Left cardiac atrium (tissue), 4 donors: ENCODE measurements around the gene OSGEP. TPM values are rescaled to one million over a fixed set of nuclear protein-coding genes. Genes with fewer than 3 reads are reported as not detected.
"Not testable (repeated sequence)": the region's sequence is repeated elsewhere in the genome, so short reads cannot be mapped to it uniquely, and the experiment has no call there.

ENCODE experiments used
- ATAC-seq, 2 donors: fragments of 200-7000 bp; cut with Tn5 transposase; one replicate each; pipeline ENCODE4 v1.9.1; 2020; ENCODE audit warnings: mild to moderate bottlenecking in 2 of 2, moderate library complexity in 2 of 2
- DNase-seq: peaks from one replicate; pipeline ENCODE4 v3.0.0-alpha.2; 2020
- intact Hi-C, 2 donors: fragments of 100-400 bp; cut with DNase I; formaldehyde crosslinking; loops; one replicate each; pipeline versions ENCODE4 v1.14.1 to v1.15.1; 2022 to 2023
- total RNA-seq, 2 donors: library from RNA; stranded (reverse); fragmentation: NEBNext Ultra II Directional; extraction: Animal tissue kit (Norgen Biotek cat#: 25700); gene quantifications; one replicate each; pipeline ENCODE4 v1.2.1, GENCODE V29; 2021
- donor health status: DM: no; HTN: yes; CAD: no.
- donor health status: DM: no; HTN: yes; CAD: no; lungs with severe emphysema.
- donor health status: DM: yes; HTN: yes; CAD: no.
- donor health status: Dilated cardiomyopathy.

Gene OSGEP
- total RNA-seq, 2 donors from 2014 or later, result 15.4 to 23.5 TPM

GRCh38 chr14:20472536-20473169 lies 18.0 kb upstream of the OSGEP start:
- intact Hi-C loops, result loop anchor here in 1 of 2 donors (10.0 kb wide), 1 partner anchor 132 kb away; no protein-coding TSS in a partner anchor
- DNase-seq (no peak), ATAC-seq (no peak)

DNA sequence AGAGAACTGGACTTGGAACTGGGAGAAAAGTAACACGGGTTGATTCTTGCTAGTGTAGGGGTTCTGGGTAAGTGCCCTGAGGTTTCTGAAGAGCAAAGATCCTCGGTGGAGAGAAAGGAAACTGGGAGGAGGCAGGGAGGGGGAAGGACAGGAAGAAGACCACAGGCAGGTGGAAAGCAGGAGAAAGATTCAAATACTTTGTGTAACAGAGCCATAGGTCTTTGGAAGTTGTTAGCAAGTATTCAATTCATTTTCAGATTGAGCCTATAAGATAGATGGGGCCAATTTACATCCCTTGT lies 15.9 kb upstream of the OSGEP start:
- DNase-seq (no peak), ATAC-seq (no peak)
- intact Hi-C loops, result loop anchor here in 1 of 2 donors (10.0 kb wide), 1 partner anchor 134 kb away; no protein-coding TSS in a partner anchor

GRCh38 chr14:20469890-20470602 lies 15.4 kb upstream of the OSGEP start:
- intact Hi-C loops, result loop anchor here (10.0 kb wide), 2 partner anchors 125 to 135 kb away; partner anchors contain the start of gene PARP2 (in 1 of the 2)
- ATAC-seq, result peak; percentile 67 to 91
- DNase-seq, result peak; percentile 42

DNA sequence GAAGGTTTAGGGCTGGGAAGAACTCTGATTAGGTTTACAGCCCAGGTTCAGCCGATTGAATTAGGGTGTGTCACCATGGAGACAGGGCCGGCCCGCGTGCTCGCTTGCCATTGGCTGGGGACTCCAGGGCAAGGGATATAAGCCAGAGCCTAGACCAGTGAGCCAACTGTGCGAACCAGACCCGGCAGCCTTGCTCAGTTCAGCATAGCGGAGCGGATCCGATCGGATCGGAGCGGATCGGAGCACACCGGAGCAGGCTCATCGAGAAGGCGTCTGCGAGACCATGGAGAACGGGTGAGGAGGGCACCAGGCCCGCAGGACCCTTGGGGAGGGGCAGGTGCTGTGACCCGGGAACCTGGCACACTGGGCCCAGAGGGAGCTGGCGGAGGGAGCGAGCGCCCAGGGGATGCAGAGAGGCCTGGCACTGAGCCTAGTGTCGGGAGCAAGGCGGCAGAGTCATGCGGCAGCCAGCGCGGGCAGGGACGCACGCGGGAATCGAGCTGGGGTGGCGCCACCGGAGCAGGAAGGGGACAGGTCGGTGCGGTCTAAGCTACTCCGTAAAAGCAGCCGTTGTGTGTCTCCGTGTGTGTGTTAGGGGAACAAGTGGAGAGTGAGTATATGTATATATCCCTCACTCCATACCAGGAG lies 14.8 kb upstream of the OSGEP start, which contains the start of gene PNP:
TSS of gene PNP (plus strand) at position 165 of the 648 bp plus-strand sequence. CDS start at position 284, 119 bp downstream.
- intact Hi-C loops, result loop anchor here in 1 of 2 donors (10.0 kb wide), 1 partner anchor 125 kb away; the partner anchor contains the start of gene PARP2
- ATAC-seq (peak; percentile 98), DNase-seq (peak; percentile 90)

- intact Hi-C loops, result loop anchor here in 1 of 2 donors (10.0 kb wide), 1 partner anchor 124 kb away; the partner anchor contains the start of gene PARP2
- peak; percentile 33 for DNase-seq
- ATAC-seq, result peak in 1 of 2 donors; percentile 1
Observed at GRCh38 chr14:20468764-20469241, 14.2 kb upstream of the OSGEP start.

- ATAC-seq (peak; percentile 96 to 97), DNase-seq (peak; percentile 99)
- intact Hi-C loops, result loop anchor here in 1 of 2 donors (10.0 kb wide), 1 partner anchor 117 kb away; the partner anchor contains the start of gene PARP2
Observed at GRCh38 chr14:20461225-20462141, 6.9 kb upstream of the OSGEP start, which contains the start of gene PIP4P1. TSS of gene PIP4P1 (minus strand) at chr14:20461434. CDS start at chr14:20461325, 109 bp downstream.

GRCh38 chr14:20460458-20461224 lies 6.0 kb upstream of the OSGEP start:
- DNase-seq, result no peak
- intact Hi-C loops, result loop anchor here in 1 of 2 donors (10.0 kb wide), 1 partner anchor 116 kb away; the partner anchor contains the start of gene PARP2

GRCh38 chr14:20458031-20458789 lies 3.6 kb upstream of the OSGEP start:
- intact Hi-C loops, result loop anchor here in 1 of 2 donors (10.0 kb wide), 2 partner anchors 113 to 227 kb away; partner anchors contain the start of genes ANG, PARP2 and RNASE4
- no peak for DNase-seq

More at GRCh38 chr14:20460458-20461224, 6.0 kb upstream of the OSGEP start:
- ATAC-seq, result peak; percentile 0 to 20

DNA sequence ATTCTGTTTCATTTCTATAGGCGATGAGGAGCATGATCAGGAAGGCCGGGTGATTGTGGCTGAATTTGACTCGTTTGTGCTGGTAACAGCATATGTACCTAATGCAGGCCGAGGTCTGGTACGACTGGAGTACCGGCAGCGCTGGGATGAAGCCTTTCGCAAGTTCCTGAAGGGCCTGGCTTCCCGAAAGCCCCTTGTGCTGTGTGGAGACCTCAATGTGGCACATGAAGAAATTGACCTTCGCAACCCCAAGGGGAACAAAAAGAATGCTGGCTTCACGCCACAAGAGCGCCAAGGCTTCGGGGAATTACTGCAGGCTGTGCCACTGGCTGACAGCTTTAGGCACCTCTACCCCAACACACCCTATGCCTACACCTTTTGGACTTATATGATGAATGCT lies 2.4 kb upstream of the OSGEP start:
- DNase-seq (peak; percentile 34), ATAC-seq (no peak)
- intact Hi-C loops, result loop anchor here in 1 of 2 donors (10.0 kb wide), 2 partner anchors 112 to 228 kb away; partner anchors contain the start of genes ANG, PARP2 and RNASE4

More at GRCh38 chr14:20458031-20458789, 3.6 kb upstream of the OSGEP start:
- no peak for ATAC-seq

GRCh38 chr14:20455355-20456300 lies 1.0 kb upstream of the OSGEP start:
- no peak for DNase-seq
- intact Hi-C loops, result loop anchor here in 1 of 2 donors (2.0 to 10.0 kb wide), 3 partner anchors 43 to 229 kb away; partner anchors contain the start of genes ANG, PARP2, RNASE4 and TEP1

DNA sequence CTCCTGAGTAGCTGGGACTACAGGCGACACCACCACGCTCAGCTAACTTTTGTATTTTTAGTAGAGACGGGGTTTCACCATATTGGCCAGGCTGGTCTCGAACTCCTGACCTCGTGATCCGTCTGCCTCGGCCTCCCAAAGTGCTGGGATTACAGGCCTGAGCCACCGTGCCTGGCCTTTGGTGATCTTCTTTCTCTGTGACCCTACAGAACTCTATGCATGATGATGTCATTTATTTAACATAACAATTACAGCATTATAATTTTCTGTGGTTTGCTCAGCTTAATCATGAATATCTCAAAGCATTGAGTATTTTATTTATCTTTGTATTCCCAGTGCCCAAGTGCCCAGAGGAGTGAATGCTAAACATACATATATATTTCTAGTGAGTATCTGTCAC lies 1.8 kb downstream of the OSGEP start:
- ATAC-seq, DNase-seq: not testable (repeated sequence)
- intact Hi-C loops, result loop anchor here in 1 of 2 donors (10.0 kb wide), 2 partner anchors 108 to 232 kb away; partner anchors contain the start of genes ANG, PARP2 and RNASE4

More at GRCh38 chr14:20455355-20456300, 1.0 kb upstream of the OSGEP start:
- peak; percentile 66 to 76 for ATAC-seq

DNA sequence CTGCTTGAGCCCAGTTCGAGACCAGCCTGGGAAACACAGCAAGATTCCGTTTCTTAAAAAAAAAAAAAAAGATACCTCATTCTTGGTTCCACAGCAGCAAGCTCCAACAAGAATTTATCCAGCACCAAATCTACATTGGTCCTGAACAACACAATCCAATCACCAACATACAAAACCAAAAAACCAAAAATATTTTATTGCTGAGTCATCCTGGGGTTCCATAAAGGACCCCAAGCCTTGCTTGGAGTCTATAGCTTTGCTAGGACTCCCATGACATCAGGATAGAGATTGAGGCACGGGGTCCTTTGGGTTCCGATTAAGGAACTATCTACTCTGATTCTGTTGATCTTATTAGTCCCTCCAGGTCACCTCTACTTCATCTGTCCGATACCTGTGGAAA lies 7.7 kb downstream of the OSGEP start:
- DNase-seq, result no peak
- intact Hi-C loops, result no loop called here
- no peak for ATAC-seq

GRCh38 chr14:20443650-20444049 lies 11.0 kb downstream of the OSGEP start:
- ATAC-seq, DNase-seq, intact Hi-C loops: not testable (repeated sequence)

GRCh38 chr14:20441461-20441860 lies 13.2 kb downstream of the OSGEP start:
- ATAC-seq (no peak), DNase-seq (no peak)
- intact Hi-C loops, result no loop called here

- intact Hi-C loops, result no loop called here
- ATAC-seq, result no peak
- no peak for DNase-seq
Observed at GRCh38 chr14:20440882-20441281, 13.7 kb downstream of the OSGEP start.
